H1 (cell line): ENCODE measurements around the gene DPYSL3. TPM values are rescaled to one million over a fixed set of nuclear protein-coding genes. Genes with fewer than 3 reads are reported as not detected.

Experiments
- CTCF ChIA-PET: fragments of 300-600 bp; sonication (Branson Sonifier 250); formaldehyde crosslinking; loops from one replicate; lab custom pipeline; 2021; ENCODE audit not compliant: partially characterized antibody; lab: Charles Lee
- POLR2A ChIA-PET: fragments of 300-600 bp; sonication (Branson Sonifier 250); formaldehyde crosslinking; loops from one replicate; lab custom pipeline; 2021; ENCODE audit warnings: inconsistent platforms; ENCODE audit not compliant: partially characterized antibody; lab: Charles Lee
- DNase-seq, 2 experiments: peaks; one replicate each; pipeline versions ENCODE4 v3.0.0 to v3.0.0-alpha.2; 2010 to 2022; ENCODE audit warnings: low spot score in 2 of 2, low read depth in 1 of 2, mixed read lengths in 1 of 2
- FAIRE-seq: peaks from 2 replicates; lab custom pipeline; 2011; peaks lifted over from hg19 to GRCh38; lab: Jason Lieb, UNC
- H2AFZ ChIP-seq: 2 replicates; pipeline ENCODE4 v1.8.1; 2012; ENCODE audit warnings: low read length, inconsistent platforms
- H2AK5ac ChIP-seq: 2 replicates; pipeline ENCODE4 v1.6.1; 2013; ENCODE audit warnings: low read depth, low read length
- H2BK120ac ChIP-seq: replicated peaks from 2 replicates; pipeline ENCODE3; 2013; ENCODE audit warnings: low read depth, low read length, inconsistent platforms
- H2BK12ac ChIP-seq: 2 replicates; pipeline ENCODE4 v1.6.1; 2013; ENCODE audit warnings: low read depth, low read length
- H2BK15ac ChIP-seq: 2 replicates; pipeline ENCODE4 v1.6.1; 2013; ENCODE audit warnings: low read length
- H2BK20ac ChIP-seq: 2 replicates; pipeline ENCODE4 v1.6.1; 2013; ENCODE audit warnings: low read length
- H2BK5ac ChIP-seq: 2 replicates; pipeline ENCODE4 v1.6.1; 2013; ENCODE audit warnings: low read depth, low read length
- H3K14ac ChIP-seq: 2 replicates; pipeline ENCODE4 v1.6.1; 2013; ENCODE audit warnings: inconsistent platforms; ENCODE audit not compliant: insufficient read length
- H3K18ac ChIP-seq: 2 replicates; pipeline ENCODE4 v1.6.1; 2013; ENCODE audit warnings: low read length; ENCODE audit errors: extremely low read depth
- H3K23ac ChIP-seq: 2 replicates; pipeline ENCODE4 v1.6.1; 2013; ENCODE audit warnings: inconsistent platforms; ENCODE audit not compliant: insufficient read length
- H3K23me2 ChIP-seq: 2 replicates; pipeline ENCODE4 v1.6.1; 2013; ENCODE audit warnings: low read depth, low read length
- H3K27ac ChIP-seq: 2 replicates; pipeline ENCODE4 v1.6.1; 2011; ENCODE audit warnings: low read depth, low read length, inconsistent platforms
- H3K27me3 ChIP-seq, 4 experiments: replicated peaks in 1 of 4; 1 replicate in 1 of 4; 2 replicates in 3 of 4; pipeline versions ENCODE4 v1.6.1 to v1.8.1; 2011 to 2013; ENCODE audit warnings: low read length in 3 of 4, mild to moderate bottlenecking in 3 of 4, inconsistent platforms in 2 of 4, mixed read lengths in 2 of 4, moderate library complexity in 1 of 4; ENCODE audit not compliant: control insufficient read depth in 3 of 4, insufficient read depth in 3 of 4; ENCODE audit errors: extremely low read depth in 1 of 4
- H3K36me3 ChIP-seq, 4 experiments: 2 replicates each; pipeline versions ENCODE4 v1.6.1 to v1.8.1; 2011 to 2013; ENCODE audit warnings: mild to moderate bottlenecking in 4 of 4, low read length in 3 of 4, moderate library complexity in 2 of 4, control low read depth in 1 of 4, inconsistent platforms in 1 of 4; ENCODE audit not compliant: insufficient read depth in 4 of 4, control insufficient read depth in 2 of 4
- H3K4ac ChIP-seq: replicated peaks from 2 replicates; pipeline ENCODE3; 2013; ENCODE audit warnings: low read length, low read depth, mixed read lengths, inconsistent platforms; ENCODE audit not compliant: insufficient read length
- H3K4me1 ChIP-seq, 4 experiments: replicated peaks in 1 of 4; 1 replicate in 1 of 4; 2 replicates in 3 of 4; pipeline versions ENCODE4 v1.6.1 to v1.8.1; 2011 to 2013; ENCODE audit warnings: low read length in 3 of 4, inconsistent platforms in 2 of 4, mixed read lengths in 1 of 4; ENCODE audit not compliant: insufficient read depth in 4 of 4, control insufficient read depth in 3 of 4
- H3K4me2 ChIP-seq, 2 experiments: 2 replicates each; pipeline versions ENCODE4 v1.6.1 to v1.8.1; 2011 to 2013; ENCODE audit warnings: low read depth in 2 of 2, low read length in 2 of 2, control low read depth in 1 of 2, inconsistent platforms in 1 of 2, mild to moderate bottlenecking in 1 of 2; ENCODE audit not compliant: insufficient read depth in 1 of 2
- H3K4me3 ChIP-seq, 4 experiments: fragments of 200-600, 300-600 bp in 1 of 4; sonication (generic), shearing (Covaris generic), sonication (Bioruptor Twin) in 1 of 4; 2 replicates each; pipeline versions ENCODE4 v1.5.1 to v1.8.1; 2011 to 2016; ENCODE audit warnings: low read length in 4 of 4, low read depth in 3 of 4, control low read depth in 2 of 4, inconsistent platforms in 2 of 4, mild to moderate bottlenecking in 2 of 4, mixed read lengths in 1 of 4, moderate library complexity in 1 of 4; ENCODE audit not compliant: insufficient read depth in 2 of 4; ENCODE audit errors: extremely low read depth in 1 of 4
- H3K56ac ChIP-seq: replicated peaks from 2 replicates; pipeline ENCODE3; 2013; ENCODE audit warnings: low read depth, mild to moderate bottlenecking, mixed read lengths, low read length, inconsistent platforms; ENCODE audit not compliant: insufficient read length
- H3K79me1 ChIP-seq: 2 replicates; pipeline ENCODE4 v1.6.1; 2013; ENCODE audit warnings: low read depth, low read length, control low read depth
- H3K79me2 ChIP-seq, 2 experiments: 2 replicates each; pipeline versions ENCODE4 v1.6.1 to v1.8.1; 2012 to 2013; ENCODE audit warnings: low read length in 2 of 2, mild to moderate bottlenecking in 2 of 2, inconsistent platforms in 1 of 2; ENCODE audit not compliant: insufficient read depth in 2 of 2, control insufficient read depth in 1 of 2
- H3K9ac ChIP-seq, 4 experiments: replicated peaks in 1 of 4; 1 replicate in 1 of 4; 2 replicates in 3 of 4; pipeline versions ENCODE4 v1.6.1 to v1.8.1; 2011 to 2013; ENCODE audit warnings: low read depth in 3 of 4, low read length in 3 of 4, control low read depth in 2 of 4, mild to moderate bottlenecking in 2 of 4, moderate library complexity in 2 of 4, inconsistent platforms in 1 of 4; ENCODE audit errors: extremely low read depth in 1 of 4
- H3K9me3 ChIP-seq, 2 experiments: 2 replicates each; pipeline versions ENCODE4 v1.6.1 to v1.8.1; 2012 to 2013; ENCODE audit warnings: mild to moderate bottlenecking in 2 of 2, moderate library complexity in 2 of 2, control low read depth in 1 of 2, inconsistent platforms in 1 of 2, low read depth in 1 of 2, low read length in 1 of 2, mixed read lengths in 1 of 2; ENCODE audit not compliant: insufficient read depth in 2 of 2
- H4K20me1 ChIP-seq, 2 experiments: replicated peaks in 1 of 2; 2 replicates each; pipeline versions ENCODE3 to v1.8.1; 2011 to 2013; ENCODE audit warnings: inconsistent platforms in 2 of 2, low read length in 2 of 2, mild to moderate bottlenecking in 1 of 2; ENCODE audit not compliant: insufficient read depth in 2 of 2, control insufficient read depth in 1 of 2
- H4K5ac ChIP-seq: 2 replicates; pipeline ENCODE4 v1.6.1; 2013; ENCODE audit warnings: low read length, low read depth, mixed read lengths, inconsistent platforms; ENCODE audit not compliant: insufficient read length
- H4K8ac ChIP-seq: 2 replicates; pipeline ENCODE4 v1.8.0; 2013; ENCODE audit warnings: mild to moderate bottlenecking, moderate library complexity, low read length, inconsistent platforms; ENCODE audit not compliant: insufficient read depth; ENCODE audit errors: extremely low read depth
- H4K91ac ChIP-seq: replicated peaks from 2 replicates; pipeline ENCODE3; 2013; ENCODE audit warnings: low read length, mixed read lengths, inconsistent platforms; ENCODE audit not compliant: insufficient read length
- PHF8 ChIP-seq: fragments of 200-600 bp; sonication (generic); conservative IDR thresholded peaks from 2 replicates; pipeline ENCODE4 v1.7.1; 2012; ENCODE audit warnings: low read depth, mild to moderate bottlenecking, inconsistent platforms, low read length, moderate library complexity
- SIRT6 ChIP-seq: IDR thresholded peaks from one replicate; pipeline ENCODE4 v1.7.1; 2012; ENCODE audit warnings: low read length, inconsistent platforms
- TAF7 ChIP-seq: optimal IDR thresholded peaks from 2 replicates; pipeline ENCODE3; 2011; ENCODE audit warnings: low read depth, mild to moderate bottlenecking, inconsistent platforms, low read length, moderate library complexity, borderline replicate concordance
- WGBS, 2 experiments: shearing (Covaris generic) in 1 of 2; methylation state at CpG; one replicate each; pipeline versions ENCODE4 v1.1.6 to v1.1.7; 2013 to 2015; ENCODE audit warnings: low lambda C conversion rate in 2 of 2, mixed read lengths in 2 of 2, inconsistent platforms in 1 of 2, low coverage in 1 of 2, missing lambda C conversion rate in 1 of 2; ENCODE audit not compliant: insufficient replicate concordance in 2 of 2, insufficient coverage in 1 of 2, insufficient read length in 1 of 2; ENCODE audit errors: extremely low coverage in 1 of 2, missing lambda C conversion rate in 1 of 2; 5-methylcytosine and 5-hydroxymethylcytosine counted together
- polyA plus RNA-seq, 7 experiments: library from polyadenylated mRNA; depleted of rRNA in 3 of 7; stranded (reverse) in 5 of 7; unstranded in 2 of 7; fragments of >200 nt in 5 of 7; fragments of 200-250 nt in 2 of 7; gene quantifications; 1 replicate in 5 of 7; 2 replicates in 1 of 7; 4 replicates in 1 of 7; pipeline versions ENCODE4 v1.2.1 to v1.2.3, GENCODE V29; 2011 to 2013; ENCODE audit warnings: missing spikeins in 2 of 7, mixed read lengths in 2 of 7
- total RNA-seq: library from RNA; stranded (reverse); fragmentation: NEBNext Ultra II Directional; extraction: Animal tissue kit (Norgen Biotek cat#: 25700); gene quantifications from 2 replicates; pipeline ENCODE4 v1.2.1, GENCODE V29; 2021
- TF ChIP-seq, protein P1 (sequence below): IDR thresholded peaks from 2 replicates; pipeline ENCODE4 v1.6.1; 2012; ENCODE audit warnings: low read length, inconsistent platforms

The DPYSL3 gene
- total and polyA plus RNA-seq, 2 of the 8 experiments (the other 6 are each of a cell fraction or from before 2014, with no cell fraction given): 268 to 387 TPM

DNA sequence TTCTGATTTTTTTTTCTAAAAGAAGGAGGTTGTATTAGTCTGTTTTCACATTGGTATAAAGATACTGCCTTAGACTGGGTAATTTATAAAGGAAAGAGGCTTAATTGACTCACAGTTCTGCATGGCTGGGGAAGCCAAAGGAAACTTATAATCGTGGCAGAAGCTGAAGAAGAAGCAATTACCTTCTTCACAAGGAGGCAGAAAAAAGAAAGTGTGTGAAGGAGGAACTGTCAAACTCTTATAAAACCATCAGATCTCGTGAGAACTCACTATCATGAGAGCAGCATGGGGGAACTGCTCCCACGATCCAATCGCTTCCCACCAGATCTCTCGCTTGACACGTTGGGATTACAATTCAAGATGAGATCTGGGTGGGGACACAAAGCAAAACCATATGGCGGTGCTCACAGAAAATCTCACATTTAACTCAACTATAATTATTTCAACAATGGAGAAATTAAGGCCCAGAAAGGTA is 27.1 kb downstream of the DPYSL3 start:
- no peak overlapping the region for H4K5ac ChIP-seq
- no peak overlapping the region for H3K23ac ChIP-seq
- H3K79me1 ChIP-seq: 0 out of 2 replicates have a peak, but pooled peaks cover 2% of the 10 kb centered on the region
- no peak overlapping the region for H2BK12ac ChIP-seq
- H3K14ac ChIP-seq: no peak overlapping the region
- H3K4me2 ChIP-seq: no peak overlapping the region
- DNase-seq (no peak), FAIRE-seq (peak; percentile 13)
- no peak overlapping the region for H2BK5ac ChIP-seq
- H2BK120ac ChIP-seq: no peak overlapping the region
- no peak overlapping the region for H3K27ac ChIP-seq
- no peak overlapping the region for H4K8ac ChIP-seq
- ChIA-PET CTCF (interaction anchor here (0.9 to 6.8 kb wide), 9 partner anchors 8 to 95 kb away, joined by 3 to 68 read pairs (median 5); partner anchors contain the start of gene DPYSL3), POLR2A (interaction anchor here (0.7 to 2.1 kb wide), 6 partner anchors 12 to 94 kb away, joined by 3 to 7 read pairs (median 4); no protein-coding TSS in a partner anchor)
- no peak overlapping the region for H3K4ac ChIP-seq
- no peak overlapping the region for H3K56ac ChIP-seq
- no peak overlapping the region for H4K91ac ChIP-seq
- no peaks in the 10 kb centered on the region for H3K36me3 ChIP-seq
- H3K4me3 ChIP-seq: no peak overlapping the region
- H3K18ac ChIP-seq: no peak overlapping the region
- peaks cover 7 to 86% of the 10 kb centered on the region in 2 experiments; a peak in 3 of 4 replicates for H3K79me2 ChIP-seq
- WGBS, 2 experiments: 87% methylated on average over 7 of the region's 7 CpGs; no CpG with 5 or more reads in 1 of the 2 experiments
- no peak overlapping the region for H2BK15ac ChIP-seq
- no peaks in the 10 kb centered on the region for H4K20me1 ChIP-seq
- no peak overlapping the region for H3K9ac ChIP-seq
- no peak overlapping the region for H2BK20ac ChIP-seq
- H3K27me3 ChIP-seq: no peaks in the 10 kb centered on the region
- H2AK5ac ChIP-seq: no peak overlapping the region
- H3K4me1 ChIP-seq: peaks cover 0 to 24% (median 18%) of the 10 kb centered on the region in 4 experiments; a peak in 5 of 7 replicates
- H3K23me2 ChIP-seq: no peaks in the 10 kb centered on the region
- no peak overlapping the region for H2AFZ ChIP-seq
- no peaks in the 10 kb centered on the region for H3K9me3 ChIP-seq
- TF ChIP-seq TAF7 (no peak), SIRT6 (no peak), PHF8 (no peak)
- TF ChIP-seq, protein P1, sequence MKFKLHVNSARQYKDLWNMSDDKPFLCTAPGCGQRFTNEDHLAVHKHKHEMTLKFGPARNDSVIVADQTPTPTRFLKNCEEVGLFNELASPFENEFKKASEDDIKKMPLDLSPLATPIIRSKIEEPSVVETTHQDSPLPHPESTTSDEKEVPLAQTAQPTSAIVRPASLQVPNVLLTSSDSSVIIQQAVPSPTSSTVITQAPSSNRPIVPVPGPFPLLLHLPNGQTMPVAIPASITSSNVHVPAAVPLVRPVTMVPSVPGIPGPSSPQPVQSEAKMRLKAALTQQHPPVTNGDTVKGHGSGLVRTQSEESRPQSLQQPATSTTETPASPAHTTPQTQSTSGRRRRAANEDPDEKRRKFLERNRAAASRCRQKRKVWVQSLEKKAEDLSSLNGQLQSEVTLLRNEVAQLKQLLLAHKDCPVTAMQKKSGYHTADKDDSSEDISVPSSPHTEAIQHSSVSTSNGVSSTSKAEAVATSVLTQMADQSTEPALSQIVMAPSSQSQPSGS: no peak
